Keratinocyte (primary cell): Measurements from ENCODE around the gene NDUFAF5. TPM values are rescaled to one million over a fixed set of nuclear protein-coding genes. Genes with fewer than 3 reads are reported as not detected.

Experiments used
- DNase-seq: peaks from one replicate; pipeline ENCODE4 v3.0.0-alpha.2; 2011; ENCODE audit warnings: low read depth, missing footprints, low spot score
- FAIRE-seq: peaks from 2 replicates; lab custom pipeline; 2011; peaks lifted over from hg19 to GRCh38; lab: Jason Lieb, UNC
- H2AFZ ChIP-seq: 2 replicates; pipeline ENCODE4 v1.6.0; 2012; ENCODE audit warnings: low read length, control low read depth, inconsistent platforms; ENCODE audit not compliant: control insufficient read depth
- H3K27ac ChIP-seq: 2 replicates; pipeline ENCODE4 v1.5.1; 2011; ENCODE audit warnings: low read length; ENCODE audit not compliant: control insufficient read depth, insufficient read depth
- H3K27me3 ChIP-seq: 3 replicates; pipeline ENCODE4 v1.6.0; 2011; ENCODE audit warnings: low read length; ENCODE audit not compliant: control insufficient read depth, insufficient read depth; ENCODE audit errors: extremely low read depth
- H3K36me3 ChIP-seq, 2 experiments: 2 replicates in 1 of 2; 3 replicates in 1 of 2; pipeline ENCODE4 v1.5.1; 2011; ENCODE audit warnings: low read length in 2 of 2, mild to moderate bottlenecking in 1 of 2; ENCODE audit not compliant: control insufficient read depth in 2 of 2, insufficient read depth in 2 of 2; ENCODE audit errors: extremely low read depth in 1 of 2
- H3K4me1 ChIP-seq: 3 replicates; pipeline ENCODE4 v1.5.1; 2011; ENCODE audit warnings: low read length; ENCODE audit not compliant: control insufficient read depth, insufficient read depth; ENCODE audit errors: extremely low read depth
- H3K4me2 ChIP-seq: 3 replicates; pipeline ENCODE4 v1.6.0; 2011; ENCODE audit warnings: low read depth, low read length; ENCODE audit not compliant: control insufficient read depth, insufficient read depth; ENCODE audit errors: extremely low read depth
- H3K4me3 ChIP-seq, 3 experiments: fragments of 200-600 bp in 1 of 3; sonication (generic) in 1 of 3; 2 replicates in 2 of 3; 3 replicates in 1 of 3; pipeline ENCODE4 v1.5.1; 2011 to 2016; ENCODE audit warnings: low read length in 3 of 3, mild to moderate bottlenecking in 3 of 3, control low read depth in 2 of 3, inconsistent platforms in 1 of 3, low read depth in 1 of 3, mixed read lengths in 1 of 3, mixed run types in 1 of 3, moderate library complexity in 1 of 3; ENCODE audit not compliant: control insufficient read depth in 2 of 3, insufficient read depth in 2 of 3; ENCODE audit errors: extremely low read depth in 1 of 3
- H3K79me2 ChIP-seq: 2 replicates; pipeline ENCODE4 v1.6.0; 2012; ENCODE audit warnings: low read length; ENCODE audit not compliant: control insufficient read depth, insufficient read depth
- H3K9ac ChIP-seq: 3 replicates; pipeline ENCODE4 v1.6.0; 2011; ENCODE audit warnings: low read length; ENCODE audit not compliant: control insufficient read depth, insufficient read depth; ENCODE audit errors: extremely low read depth
- H3K9me1 ChIP-seq: 3 replicates; pipeline ENCODE4 v1.6.0; 2011; ENCODE audit warnings: low read length; ENCODE audit not compliant: control insufficient read depth, insufficient read depth; ENCODE audit errors: extremely low read depth
- H3K9me3 ChIP-seq: 2 replicates; pipeline ENCODE4 v1.5.1; 2012; ENCODE audit warnings: low read depth, low read length; ENCODE audit not compliant: control insufficient read depth
- H4K20me1 ChIP-seq: 3 replicates; pipeline ENCODE4 v1.6.0; 2011; ENCODE audit warnings: low read length; ENCODE audit not compliant: control insufficient read depth, insufficient read depth; ENCODE audit errors: extremely low read depth
- EZH2 ChIP-seq: IDR thresholded peaks from one replicate; pipeline ENCODE4 v1.6.1; 2012; ENCODE audit warnings: inconsistent platforms, mild to moderate bottlenecking, low read length, moderate library complexity
- dilution Hi-C: fragments of 300-500 bp; cut with MboI; formaldehyde crosslinking; loops from one replicate; pipeline ENCODE4 v1.7.0; 2020; ENCODE audit warnings: low sequenced_read_pairs; ENCODE audit not compliant: extremely low pct_ligation_motif_present
- polyA plus RNA-seq, 5 experiments: library from polyadenylated mRNA; depleted of rRNA in 3 of 5; stranded (reverse) in 3 of 5; stranded (forward) in 1 of 5; unstranded in 1 of 5; fragments of >200 nt; gene quantifications; 1 replicate in 1 of 5; 2 replicates in 3 of 5; 3 replicates in 1 of 5; pipeline versions ENCODE4 v1.2.1 to v1.2.3, GENCODE V29; 2011 to 2012; ENCODE audit warnings: missing spikeins in 2 of 5, low read depth in 1 of 5, low replicate concordance in 1 of 5
- TF ChIP-seq, protein P1 (sequence below), 3 experiments: IDR thresholded peaks in 1 of 3; conservative IDR thresholded peaks in 1 of 3; optimal IDR thresholded peaks in 1 of 3; 2 replicates in 2 of 3; 3 replicates in 1 of 3; pipeline versions ENCODE3 to v1.5.1; 2011; ENCODE audit warnings: low read length in 3 of 3, mild to moderate bottlenecking in 3 of 3, moderate library complexity in 2 of 3, control low read depth in 1 of 3, inconsistent platforms in 1 of 3; ENCODE audit not compliant: insufficient read depth in 2 of 3; ENCODE audit errors: extremely low read depth in 1 of 3

NDUFAF5 gene
- polyA plus RNA-seq, 1 donor (not counting 4 experiments of a cell fraction or from before 2014, with no cell fraction given) = 26.4 TPM

DNA sequence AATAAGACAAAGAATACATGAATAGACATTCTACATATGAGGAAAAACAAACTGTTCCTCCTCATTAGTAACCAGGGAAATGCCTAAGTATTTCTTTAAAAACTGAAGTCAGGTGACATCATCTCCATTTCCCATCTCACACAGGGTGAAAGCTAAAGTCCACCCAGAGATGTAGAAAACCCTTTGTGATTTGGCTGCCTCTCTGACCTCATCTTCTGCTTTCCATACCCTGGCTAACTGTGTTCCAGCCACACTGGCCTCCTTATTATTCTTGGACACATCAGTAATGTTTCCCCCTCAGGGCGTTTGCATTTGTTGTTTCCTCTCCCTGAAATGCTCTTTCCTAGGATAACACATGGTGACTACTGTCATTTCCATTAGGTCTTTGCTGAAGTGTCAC, 40.5 kb upstream of the NDUFAF5 start:
- DNase-seq = no peak
- no peak overlapping the region for H3K27ac ChIP-seq
- dilution Hi-C loops = no loop called here
- H3K27me3 ChIP-seq = no peaks in the 10 kb centered on the region
- no peaks in the 10 kb centered on the region for H3K79me2 ChIP-seq
- no peaks in the 10 kb centered on the region for H4K20me1 ChIP-seq
- no peak overlapping the region for H2AFZ ChIP-seq
- H3K9ac ChIP-seq = no peak overlapping the region
- H3K9me3 ChIP-seq = no peaks in the 10 kb centered on the region
- no peaks in the 10 kb centered on the region for H3K9me1 ChIP-seq
- peaks cover 2 to 8% of the 10 kb centered on the region in 2 experiments for H3K36me3 ChIP-seq
- TF ChIP-seq EZH2 = no peak
- TF ChIP-seq, protein P1, sequence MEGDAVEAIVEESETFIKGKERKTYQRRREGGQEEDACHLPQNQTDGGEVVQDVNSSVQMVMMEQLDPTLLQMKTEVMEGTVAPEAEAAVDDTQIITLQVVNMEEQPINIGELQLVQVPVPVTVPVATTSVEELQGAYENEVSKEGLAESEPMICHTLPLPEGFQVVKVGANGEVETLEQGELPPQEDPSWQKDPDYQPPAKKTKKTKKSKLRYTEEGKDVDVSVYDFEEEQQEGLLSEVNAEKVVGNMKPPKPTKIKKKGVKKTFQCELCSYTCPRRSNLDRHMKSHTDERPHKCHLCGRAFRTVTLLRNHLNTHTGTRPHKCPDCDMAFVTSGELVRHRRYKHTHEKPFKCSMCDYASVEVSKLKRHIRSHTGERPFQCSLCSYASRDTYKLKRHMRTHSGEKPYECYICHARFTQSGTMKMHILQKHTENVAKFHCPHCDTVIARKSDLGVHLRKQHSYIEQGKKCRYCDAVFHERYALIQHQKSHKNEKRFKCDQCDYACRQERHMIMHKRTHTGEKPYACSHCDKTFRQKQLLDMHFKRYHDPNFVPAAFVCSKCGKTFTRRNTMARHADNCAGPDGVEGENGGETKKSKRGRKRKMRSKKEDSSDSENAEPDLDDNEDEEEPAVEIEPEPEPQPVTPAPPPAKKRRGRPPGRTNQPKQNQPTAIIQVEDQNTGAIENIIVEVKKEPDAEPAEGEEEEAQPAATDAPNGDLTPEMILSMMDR (optimal IDR thresholded peaks at IDR 0.05 in 1 of 3, IDR thresholded peaks at IDR 0.05 in 1 of 3, conservative IDR thresholded peaks at IDR 0.05 in 1 of 3; ENCODE audit: extremely low read depth in 1 of 3, insufficient read depth in 2 of 3, low read length in 3 of 3) = no peak
- H3K4me3 ChIP-seq = no peak overlapping the region
- H3K4me2 ChIP-seq = no peak overlapping the region
- peaks cover 2% of the 10 kb centered on the region for H3K4me1 ChIP-seq
- peak; percentile 9 for FAIRE-seq

DNA sequence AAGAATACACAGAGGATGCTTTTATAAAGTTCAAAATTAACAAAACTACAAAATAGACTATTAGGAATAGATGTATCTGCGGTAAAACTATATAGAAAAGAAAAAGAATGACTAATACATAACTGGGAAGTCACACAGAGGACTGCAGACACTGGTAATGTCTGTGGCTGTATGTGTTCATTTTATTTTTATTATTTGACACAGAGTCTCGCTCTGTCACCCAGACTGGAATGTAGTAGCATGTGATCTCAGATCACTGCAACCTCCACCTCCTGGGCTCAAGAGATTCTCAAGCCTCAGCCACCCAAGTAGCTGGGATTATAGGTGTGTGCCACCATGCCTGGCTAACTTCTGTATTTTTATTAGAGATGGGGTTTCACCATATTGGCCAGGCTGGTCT, 39.0 kb upstream of the NDUFAF5 start:
- Histone ChIP-seq H3K4me3 (no peak overlapping the region), H2AFZ (no peak overlapping the region), H3K9me1 (no peaks in the 10 kb centered on the region), H3K4me1 (peaks cover 2% of the 10 kb centered on the region), H3K9me3 (no peaks in the 10 kb centered on the region), H3K27ac (no peak overlapping the region), H4K20me1 (no peaks in the 10 kb centered on the region), H3K27me3 (no peaks in the 10 kb centered on the region), H3K4me2 (no peak overlapping the region), H3K36me3 (peaks cover 2 to 12% of the 10 kb centered on the region in 2 experiments), H3K9ac (no peak overlapping the region), H3K79me2 (no peaks in the 10 kb centered on the region)
- no peak for DNase-seq
- TF ChIP-seq, protein P1 (optimal IDR thresholded peaks at IDR 0.05 in 1 of 3, IDR thresholded peaks at IDR 0.05 in 1 of 3, conservative IDR thresholded peaks at IDR 0.05 in 1 of 3; ENCODE audit: extremely low read depth in 1 of 3, insufficient read depth in 2 of 3, low read length in 3 of 3) = no peak
- no peak for TF ChIP-seq EZH2
- FAIRE-seq = no peak
- dilution Hi-C loops = no loop called here
